ENCODE data around the gene RAD54L. TPM values are rescaled to one million over a fixed set of nuclear protein-coding genes. Genes with fewer than 3 reads are reported as not detected.

RAD54L gene
- polyA plus RNA-seq, 2 donors: 6.1 to 7.0 TPM

DNA sequence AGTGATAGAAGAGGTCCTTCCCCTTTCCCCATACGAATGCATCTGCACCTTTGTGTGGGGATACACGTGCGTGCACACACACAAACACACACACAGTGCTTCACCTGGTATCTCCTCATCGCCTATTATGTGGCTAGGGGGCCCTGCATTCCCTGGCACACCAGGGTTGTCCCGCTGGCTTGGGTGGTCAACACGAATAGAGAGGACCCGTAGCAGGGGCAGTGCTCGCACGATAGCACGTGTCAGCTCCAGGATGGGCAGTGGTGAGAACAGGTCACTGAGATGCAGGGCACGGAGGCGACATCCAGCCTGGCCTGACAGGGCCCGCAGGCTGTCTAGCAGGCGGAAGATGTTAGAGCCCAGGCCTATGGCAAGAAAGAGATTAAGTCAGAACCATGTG lies 33.5 kb downstream of the RAD54L start:
- WGBS, 2 donors: 91 to 96% methylated on average over 14 of the region's 14 CpGs
- peaks cover 10 to 35% of the 10 kb centered on the region in 2 donors for H3K36me3 ChIP-seq (ENCODE audit: control insufficient read depth in 2 of 2, insufficient read depth in 2 of 2, low read length in 1 of 2)

DNA sequence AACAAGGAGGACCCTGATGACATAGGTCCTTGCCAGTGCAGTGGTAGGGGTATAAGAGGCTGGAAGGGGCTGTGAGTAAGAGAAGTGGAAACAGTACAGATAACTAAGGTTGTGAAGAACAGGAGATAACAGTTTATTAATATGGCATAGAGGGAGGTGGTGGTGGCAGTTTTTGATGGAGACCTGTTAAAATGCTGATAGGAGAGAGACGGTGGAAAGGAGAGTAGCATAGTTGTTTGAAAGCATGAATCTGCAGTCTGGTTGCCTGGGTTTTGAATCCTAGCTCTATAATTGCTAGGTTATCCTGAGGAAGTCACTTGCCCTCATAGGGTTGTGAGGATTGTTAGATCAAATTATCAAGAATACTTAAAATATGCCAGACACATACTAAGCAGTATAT lies 36.5 kb downstream of the RAD54L start:
- Histone ChIP-seq H3K27me3 (ENCODE audit: control insufficient read depth in 1 of 2, insufficient read depth in 2 of 2, low read length in 2 of 2) (no peaks in the 10 kb centered on the region), H3K4me1 (ENCODE audit: control insufficient read depth in 2 of 2, insufficient read depth in 2 of 2, low read length in 1 of 2) (no peaks in the 10 kb centered on the region), H3K4me3 (ENCODE audit: low read depth in 1 of 2, low read length in 2 of 2) (no peak overlapping the region), H3K27ac (ENCODE audit: low read depth in 2 of 2, low read length in 1 of 2) (no peak overlapping the region), H3K36me3 (ENCODE audit: control insufficient read depth in 2 of 2, insufficient read depth in 2 of 2, low read length in 1 of 2) (peaks cover 12 to 28% of the 10 kb centered on the region in 2 donors), H3K9me3 (ENCODE audit: control insufficient read depth in 2 of 2, insufficient read depth in 1 of 2, low read depth in 1 of 2, low read length in 1 of 2) (no peaks in the 10 kb centered on the region)
- WGBS, 2 donors: 87 to 91% methylated on average over 1 of the region's 1 CpG

More for the DNA sequence above, 33.5 kb downstream of the RAD54L start:
- Histone ChIP-seq H3K4me3 (ENCODE audit: low read depth in 1 of 2, low read length in 2 of 2) (no peak overlapping the region), H3K27me3 (ENCODE audit: control insufficient read depth in 1 of 2, insufficient read depth in 2 of 2, low read length in 2 of 2) (no peaks in the 10 kb centered on the region), H3K9me3 (ENCODE audit: control insufficient read depth in 2 of 2, insufficient read depth in 1 of 2, low read depth in 1 of 2, low read length in 1 of 2) (no peaks in the 10 kb centered on the region), H3K27ac (ENCODE audit: low read depth in 2 of 2, low read length in 1 of 2) (no peak overlapping the region), H3K4me1 (ENCODE audit: control insufficient read depth in 2 of 2, insufficient read depth in 2 of 2, low read length in 1 of 2) (no peaks in the 10 kb centered on the region)

DNA sequence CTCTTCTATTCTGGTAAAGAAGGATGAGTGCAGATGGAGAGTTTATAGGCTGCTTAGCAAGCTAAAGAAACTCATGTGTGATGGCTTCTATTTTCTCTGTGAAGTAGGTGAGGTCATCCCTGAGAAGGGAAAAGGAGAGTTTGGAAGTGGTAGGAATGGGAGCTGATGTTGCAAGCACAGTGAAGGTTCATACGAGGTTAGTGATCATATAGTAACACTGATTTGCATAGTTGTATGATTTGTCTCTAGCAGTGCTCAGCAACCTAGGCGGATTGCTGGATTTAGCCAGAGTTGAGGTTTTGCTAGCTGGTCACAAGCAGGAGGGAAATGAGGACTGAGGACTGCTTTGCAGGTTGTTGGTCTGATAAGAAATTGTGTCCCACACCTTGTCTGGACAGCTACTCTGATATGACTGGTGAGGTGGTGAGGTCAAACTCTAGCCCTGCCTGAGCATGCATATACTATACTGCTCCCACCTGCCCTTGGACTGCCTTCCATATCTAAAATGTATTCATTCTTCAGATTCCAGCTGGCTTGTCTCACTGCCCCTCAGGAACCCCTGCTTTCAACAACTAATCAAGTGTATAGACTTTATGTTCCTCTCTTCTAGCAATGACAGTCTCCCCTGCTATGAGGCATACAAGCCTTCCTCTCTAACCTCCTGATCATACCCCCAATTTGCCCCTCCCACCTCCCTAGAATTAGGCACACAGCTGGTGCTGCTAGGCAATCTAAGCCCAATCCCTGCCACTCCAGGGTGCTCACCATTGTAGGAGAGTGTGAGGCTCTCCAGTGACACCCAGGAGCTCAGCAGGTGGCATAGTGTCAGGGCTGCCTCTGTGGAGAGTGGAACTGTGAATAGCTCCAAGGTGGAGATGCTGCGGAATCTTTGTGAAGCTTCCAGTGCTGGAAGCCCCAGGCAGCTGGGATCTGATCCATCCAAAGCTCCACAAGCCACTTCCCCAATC lies 37.3 kb downstream of the RAD54L start:
- Histone ChIP-seq H3K27me3 (ENCODE audit: control insufficient read depth in 1 of 2, insufficient read depth in 2 of 2, low read length in 2 of 2) (no peaks in the 10 kb centered on the region), H3K4me1 (ENCODE audit: control insufficient read depth in 2 of 2, insufficient read depth in 2 of 2, low read length in 1 of 2) (no peaks in the 10 kb centered on the region), H3K4me3 (ENCODE audit: low read depth in 1 of 2, low read length in 2 of 2) (no peak overlapping the region), H3K27ac (ENCODE audit: low read depth in 2 of 2, low read length in 1 of 2) (no peak overlapping the region), H3K36me3 (ENCODE audit: control insufficient read depth in 2 of 2, insufficient read depth in 2 of 2, low read length in 1 of 2) (peaks cover 10 to 24% of the 10 kb centered on the region in 2 donors), H3K9me3 (ENCODE audit: control insufficient read depth in 2 of 2, insufficient read depth in 1 of 2, low read depth in 1 of 2, low read length in 1 of 2) (no peaks in the 10 kb centered on the region)
- 79 to 84% methylated on average over 3 of the region's 3 CpGs for WGBS, 2 donors

DNA sequence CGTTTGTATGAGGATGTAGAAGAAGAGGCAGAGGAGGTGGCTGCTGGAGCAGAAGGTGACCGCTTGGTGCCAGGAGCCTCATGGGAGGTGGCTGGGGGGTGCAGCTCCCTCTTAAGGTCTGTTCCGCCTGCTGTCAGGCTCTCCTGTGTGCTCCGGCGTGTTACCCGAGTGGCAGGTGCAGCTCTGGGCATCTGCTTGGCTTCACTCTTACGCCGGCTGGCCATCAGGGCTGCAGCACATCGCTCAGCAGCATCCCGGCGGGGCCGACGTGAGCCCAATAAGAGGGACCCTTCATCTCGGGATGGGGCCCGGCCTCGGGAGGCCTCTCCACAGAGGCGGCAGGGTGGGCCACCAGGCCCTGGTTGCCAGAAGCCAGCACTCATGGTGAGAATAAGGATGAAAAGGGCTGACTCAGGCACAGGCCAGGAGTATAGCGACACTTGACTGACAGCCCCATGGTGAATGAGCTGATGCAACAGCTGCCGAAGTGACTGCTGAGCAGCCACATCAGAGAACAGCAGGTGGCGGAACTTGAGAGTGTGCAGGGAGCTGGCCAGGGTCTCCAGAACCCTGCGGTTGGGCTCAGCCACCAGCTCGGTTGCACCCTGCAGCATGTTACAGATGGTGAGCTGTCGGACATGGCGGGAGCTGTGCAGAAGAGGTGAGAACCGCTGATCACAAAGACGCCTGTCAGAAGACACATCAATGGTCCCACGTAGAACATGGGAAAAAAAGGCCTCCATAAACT lies 38.3 kb downstream of the RAD54L start:
- H3K4me3 ChIP-seq (ENCODE audit: low read depth in 1 of 2, low read length in 2 of 2): no peak overlapping the region
- peaks cover 8 to 19% of the 10 kb centered on the region in 2 donors for H3K36me3 ChIP-seq (ENCODE audit: control insufficient read depth in 2 of 2, insufficient read depth in 2 of 2, low read length in 1 of 2)
- no peaks in the 10 kb centered on the region for H3K27me3 ChIP-seq (ENCODE audit: control insufficient read depth in 1 of 2, insufficient read depth in 2 of 2, low read length in 2 of 2)
- H3K4me1 ChIP-seq (ENCODE audit: control insufficient read depth in 2 of 2, insufficient read depth in 2 of 2, low read length in 1 of 2): no peaks in the 10 kb centered on the region
- no peak overlapping the region for H3K27ac ChIP-seq (ENCODE audit: low read depth in 2 of 2, low read length in 1 of 2)
- H3K9me3 ChIP-seq (ENCODE audit: control insufficient read depth in 2 of 2, insufficient read depth in 1 of 2, low read depth in 1 of 2, low read length in 1 of 2): no peaks in the 10 kb centered on the region
- WGBS, 2 donors: 88 to 89% methylated on average over 27 of the region's 27 CpGs

DNA sequence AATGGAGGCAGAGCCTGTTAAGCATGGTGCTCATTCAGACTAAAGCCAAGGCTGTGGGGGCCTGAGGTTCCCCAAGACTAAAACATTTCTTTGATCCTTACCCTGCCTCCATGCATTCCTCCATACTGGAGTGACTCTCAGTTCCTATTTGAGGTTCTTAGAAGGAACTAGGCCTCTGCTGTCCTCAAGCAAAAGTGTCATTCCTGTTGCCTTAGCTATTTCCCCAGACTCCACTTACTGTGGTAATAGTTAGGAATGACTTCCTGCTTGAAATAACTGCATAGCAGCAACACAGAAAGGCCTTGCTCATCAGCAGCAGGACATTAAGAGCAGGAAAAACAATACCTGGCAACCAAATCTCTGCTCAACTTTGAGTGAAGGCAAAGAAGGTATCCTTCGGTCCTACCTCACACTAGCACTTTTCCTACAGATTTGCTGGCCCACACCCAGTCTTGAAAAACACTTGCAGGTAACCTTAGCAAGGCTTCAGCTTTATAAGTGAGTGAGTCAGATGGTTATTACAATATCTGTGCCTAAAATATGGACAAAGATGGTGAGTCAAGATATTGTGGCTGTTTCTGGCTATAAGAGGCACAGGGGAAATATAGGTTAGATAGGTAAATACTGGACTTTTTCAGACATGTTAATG lies 41.0 kb downstream of the RAD54L start:
- Histone ChIP-seq H3K27ac (ENCODE audit: low read depth in 2 of 2, low read length in 1 of 2) (no peak overlapping the region), H3K4me3 (ENCODE audit: low read depth in 1 of 2, low read length in 2 of 2) (no peak overlapping the region), H3K36me3 (ENCODE audit: control insufficient read depth in 2 of 2, insufficient read depth in 2 of 2, low read length in 1 of 2) (peaks cover 4 to 17% of the 10 kb centered on the region in 2 donors), H3K4me1 (ENCODE audit: control insufficient read depth in 2 of 2, insufficient read depth in 2 of 2, low read length in 1 of 2) (no peaks in the 10 kb centered on the region), H3K9me3 (ENCODE audit: control insufficient read depth in 2 of 2, insufficient read depth in 1 of 2, low read depth in 1 of 2, low read length in 1 of 2) (no peaks in the 10 kb centered on the region), H3K27me3 (ENCODE audit: control insufficient read depth in 1 of 2, insufficient read depth in 2 of 2, low read length in 2 of 2) (no peaks in the 10 kb centered on the region)
- 77 to 84% methylated on average over 1 of the region's 1 CpG for WGBS, 2 donors

DNA sequence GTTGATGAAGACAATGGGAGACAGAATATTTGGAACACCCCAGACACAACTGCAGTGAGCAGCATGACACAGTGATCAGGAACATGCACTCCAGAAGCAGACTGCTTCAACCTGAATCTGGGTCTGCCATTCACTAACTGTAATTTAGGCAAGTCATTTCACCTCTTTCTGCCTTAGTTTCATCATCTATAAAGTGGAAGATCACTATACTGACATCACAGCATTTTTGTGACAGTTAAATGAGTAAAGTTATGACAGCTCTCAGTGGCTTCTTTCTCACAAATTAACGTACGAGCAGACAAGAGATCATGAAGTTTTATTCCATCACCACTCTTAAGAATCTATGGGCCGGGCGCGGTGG lies 41.6 kb downstream of the RAD54L start:
- Histone ChIP-seq H3K9me3 (ENCODE audit: control insufficient read depth in 2 of 2, insufficient read depth in 1 of 2, low read depth in 1 of 2, low read length in 1 of 2) (no peaks in the 10 kb centered on the region), H3K36me3 (ENCODE audit: control insufficient read depth in 2 of 2, insufficient read depth in 2 of 2, low read length in 1 of 2) (peaks cover 4 to 21% of the 10 kb centered on the region in 2 donors), H3K4me1 (ENCODE audit: control insufficient read depth in 2 of 2, insufficient read depth in 2 of 2, low read length in 1 of 2) (no peaks in the 10 kb centered on the region), H3K27me3 (ENCODE audit: control insufficient read depth in 1 of 2, insufficient read depth in 2 of 2, low read length in 2 of 2) (no peaks in the 10 kb centered on the region), H3K4me3 (ENCODE audit: low read depth in 1 of 2, low read length in 2 of 2) (no peak overlapping the region), H3K27ac (ENCODE audit: low read depth in 2 of 2, low read length in 1 of 2) (no peak overlapping the region)
- WGBS, 2 donors: 90 to 95% methylated on average over 5 of the region's 5 CpGs

DNA sequence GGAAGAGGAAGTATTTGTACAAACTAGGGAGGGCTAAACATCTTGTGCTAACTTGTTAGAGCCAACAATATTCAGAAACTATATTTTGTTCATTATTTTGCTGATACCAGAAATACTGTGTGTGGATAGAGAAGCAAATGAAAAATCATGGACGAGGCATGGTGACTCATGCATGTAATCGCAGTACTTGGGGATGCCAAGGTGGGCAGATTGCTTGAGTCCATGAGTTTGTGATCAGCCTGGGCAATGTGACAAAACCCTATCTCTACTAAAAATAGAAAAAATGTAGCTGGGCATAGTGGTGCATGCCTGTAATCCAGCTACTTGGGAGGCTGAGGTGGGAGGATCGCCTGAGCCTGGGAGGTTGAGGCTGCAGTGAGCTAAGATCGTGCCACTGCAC lies 42.4 kb downstream of the RAD54L start:
- Histone ChIP-seq H3K9me3 (ENCODE audit: control insufficient read depth in 2 of 2, insufficient read depth in 1 of 2, low read depth in 1 of 2, low read length in 1 of 2) (no peaks in the 10 kb centered on the region), H3K36me3 (ENCODE audit: control insufficient read depth in 2 of 2, insufficient read depth in 2 of 2, low read length in 1 of 2) (peaks cover 4 to 19% of the 10 kb centered on the region in 2 donors), H3K4me3 (ENCODE audit: low read depth in 1 of 2, low read length in 2 of 2) (no peak overlapping the region), H3K4me1 (ENCODE audit: control insufficient read depth in 2 of 2, insufficient read depth in 2 of 2, low read length in 1 of 2) (no peaks in the 10 kb centered on the region), H3K27ac (ENCODE audit: low read depth in 2 of 2, low read length in 1 of 2) (no peak overlapping the region), H3K27me3 (ENCODE audit: control insufficient read depth in 1 of 2, insufficient read depth in 2 of 2, low read length in 2 of 2) (no peaks in the 10 kb centered on the region)
- 92% methylated on average over 4 of the region's 4 CpGs for WGBS, 2 donors

DNA sequence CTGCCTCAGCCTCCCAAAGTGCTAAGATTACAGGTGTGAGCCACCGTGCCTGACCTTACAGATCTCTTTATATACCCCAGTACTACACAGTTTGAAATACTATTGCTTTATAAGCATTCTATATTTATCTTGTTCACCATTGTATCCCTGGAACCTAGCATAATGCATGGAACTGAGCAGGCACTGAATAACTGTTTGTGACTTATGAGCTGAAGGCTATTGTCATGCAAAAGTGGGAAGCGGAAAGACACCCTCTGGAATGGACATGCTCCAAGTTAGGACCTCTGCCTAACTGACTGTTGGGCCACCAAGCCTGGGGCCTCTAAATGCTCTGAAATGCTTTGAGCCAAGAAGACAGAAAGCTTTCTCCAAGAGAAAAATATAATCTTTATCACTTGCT lies 47.7 kb downstream of the RAD54L start:
- Histone ChIP-seq H3K36me3 (ENCODE audit: control insufficient read depth in 2 of 2, insufficient read depth in 2 of 2, low read length in 1 of 2) (peaks cover 0 to 16% of the 10 kb centered on the region in 2 donors), H3K27ac (ENCODE audit: low read depth in 2 of 2, low read length in 1 of 2) (no peak overlapping the region), H3K9me3 (ENCODE audit: control insufficient read depth in 2 of 2, insufficient read depth in 1 of 2, low read depth in 1 of 2, low read length in 1 of 2) (no peaks in the 10 kb centered on the region), H3K4me1 (ENCODE audit: control insufficient read depth in 2 of 2, insufficient read depth in 2 of 2, low read length in 1 of 2) (peaks cover 0 to 2% of the 10 kb centered on the region in 2 donors), H3K27me3 (ENCODE audit: control insufficient read depth in 1 of 2, insufficient read depth in 2 of 2, low read length in 2 of 2) (no peaks in the 10 kb centered on the region), H3K4me3 (ENCODE audit: low read depth in 1 of 2, low read length in 2 of 2) (no peak overlapping the region)
- WGBS, 2 donors: 94% methylated on average over 2 of the region's 2 CpGs

DNA sequence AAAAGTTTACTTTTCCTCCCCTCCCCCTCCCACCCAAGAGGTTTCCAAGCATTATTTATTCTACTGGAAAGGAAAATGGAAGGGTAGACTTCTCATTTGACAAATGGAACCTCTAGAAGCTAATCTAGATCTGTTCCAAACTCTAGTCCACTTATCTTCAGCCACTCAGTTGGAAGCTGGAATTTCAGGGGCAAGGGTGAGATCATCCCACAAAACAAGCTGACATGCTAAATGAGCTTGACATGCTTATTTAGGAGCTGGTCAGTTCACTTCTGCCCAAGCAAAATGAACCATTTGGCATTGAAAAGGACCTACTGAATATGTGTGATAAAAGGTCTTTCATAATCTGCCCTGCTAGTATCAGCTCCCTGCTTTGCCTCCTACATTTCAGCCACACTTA lies 50.8 kb downstream of the RAD54L start:
- Histone ChIP-seq H3K9me3 (ENCODE audit: control insufficient read depth in 2 of 2, insufficient read depth in 1 of 2, low read depth in 1 of 2, low read length in 1 of 2) (no peaks in the 10 kb centered on the region), H3K36me3 (ENCODE audit: control insufficient read depth in 2 of 2, insufficient read depth in 2 of 2, low read length in 1 of 2) (peaks cover 0 to 16% of the 10 kb centered on the region in 2 donors), H3K4me1 (ENCODE audit: control insufficient read depth in 2 of 2, insufficient read depth in 2 of 2, low read length in 1 of 2) (peaks cover 0 to 2% of the 10 kb centered on the region in 2 donors), H3K27ac (ENCODE audit: low read depth in 2 of 2, low read length in 1 of 2) (no peak overlapping the region), H3K27me3 (ENCODE audit: control insufficient read depth in 1 of 2, insufficient read depth in 2 of 2, low read length in 2 of 2) (no peaks in the 10 kb centered on the region), H3K4me3 (ENCODE audit: low read depth in 1 of 2, low read length in 2 of 2) (no peak overlapping the region)

All from esophagus (tissue), 2 donors.